Upper lobe of left lung (tissue), 6 donors: ENCODE results near the gene DNTT. TPM values are rescaled to one million over a fixed set of nuclear protein-coding genes. Genes with fewer than 3 reads are reported as not detected.

Experiments
- ATAC-seq, 2 donors: fragments of 200-7000 bp; cut with Tn5 transposase; one replicate each; pipeline ENCODE4 v1.9.1; 2022; ENCODE audit warnings: mild to moderate bottlenecking in 2 of 2, moderate library complexity in 2 of 2; ENCODE audit not compliant: low FRiP score in 2 of 2
- DNase-seq, 2 donors: peaks; one replicate each; pipeline ENCODE4 v3.0.0-alpha.2; 2019 to 2020
- H3K27ac ChIP-seq, 4 donors: fragments of 200-600 bp; sonication (generic); one replicate each; pipeline ENCODE4 v1.5.1; 2016 to 2019
- H3K27me3 ChIP-seq, 4 donors: fragments of 200-600 bp; sonication (generic); one replicate each; pipeline ENCODE4 v1.5.1; 2017 to 2019
- H3K36me3 ChIP-seq, 4 donors: fragments of 200-600 bp; sonication (generic); one replicate each; pipeline ENCODE4 v1.5.1; 2016 to 2019
- H3K4me1 ChIP-seq, 4 donors: fragments of 200-600 bp; sonication (generic); one replicate each; pipeline ENCODE4 v1.5.1; 2018 to 2019
- H3K4me3 ChIP-seq, 4 donors: fragments of 200-600 bp; sonication (generic); one replicate each; pipeline ENCODE4 v1.5.1; 2017 to 2019; ENCODE audit warnings: mild to moderate bottlenecking in 2 of 4, moderate library complexity in 1 of 4
- H3K9me3 ChIP-seq, 4 donors: fragments of 200-600 bp; sonication (generic); one replicate each; pipeline ENCODE4 v1.5.1; 2018 to 2019
- CTCF ChIP-seq, 6 experiments: fragments of 450-650 bp in 4 of 6; fragments of 200-600 bp in 2 of 6; sonication (generic) in 2 of 6; IDR thresholded peaks; one replicate each; pipeline ENCODE4 v1.5.1; 2016 to 2019; ENCODE audit warnings: antibody characterized with exemption in 6 of 6
- EP300 ChIP-seq, 4 donors: sonication (generic); formaldehyde crosslinking; IDR thresholded peaks; one replicate each; pipeline ENCODE4 v1.5.1; 2017; ENCODE audit warnings: antibody characterized with exemption in 4 of 4, control low read depth in 2 of 4
- POLR2A ChIP-seq, 4 donors: fragments of 450-650 bp; IDR thresholded peaks; one replicate each; pipeline ENCODE4 v1.5.1; 2016 to 2017; ENCODE audit warnings: antibody characterized with exemption in 4 of 4, mild to moderate bottlenecking in 2 of 4
- POLR2AphosphoS5 ChIP-seq, 2 donors: sonication (generic); formaldehyde crosslinking; IDR thresholded peaks; one replicate each; pipeline ENCODE4 v1.5.1; 2017; ENCODE audit warnings: antibody characterized with exemption in 2 of 2
- WGBS, 2 donors: methylation state at CpG; one replicate each; pipeline ENCODE4 v1.1.5; 2017 to 2018; 5-methylcytosine and 5-hydroxymethylcytosine counted together
- total RNA-seq, 6 donors: library from RNA; depleted of rRNA in 4 of 6; stranded (reverse); fragments of >200 nt in 4 of 6; gene quantifications; one replicate each; pipeline versions ENCODE4 v1.1.0 to v1.2.1, GENCODE V29; 2016 to 2021
- donor health status: DM: no; HTN: no; CAD: no; lungs with moderate emphysema.
- donor health status: DM: no; HTN: yes; CAD: no; lungs with severe emphysema.

DNTT gene
- total RNA-seq, 6 donors from 2014 or later, result not detected

DNA sequence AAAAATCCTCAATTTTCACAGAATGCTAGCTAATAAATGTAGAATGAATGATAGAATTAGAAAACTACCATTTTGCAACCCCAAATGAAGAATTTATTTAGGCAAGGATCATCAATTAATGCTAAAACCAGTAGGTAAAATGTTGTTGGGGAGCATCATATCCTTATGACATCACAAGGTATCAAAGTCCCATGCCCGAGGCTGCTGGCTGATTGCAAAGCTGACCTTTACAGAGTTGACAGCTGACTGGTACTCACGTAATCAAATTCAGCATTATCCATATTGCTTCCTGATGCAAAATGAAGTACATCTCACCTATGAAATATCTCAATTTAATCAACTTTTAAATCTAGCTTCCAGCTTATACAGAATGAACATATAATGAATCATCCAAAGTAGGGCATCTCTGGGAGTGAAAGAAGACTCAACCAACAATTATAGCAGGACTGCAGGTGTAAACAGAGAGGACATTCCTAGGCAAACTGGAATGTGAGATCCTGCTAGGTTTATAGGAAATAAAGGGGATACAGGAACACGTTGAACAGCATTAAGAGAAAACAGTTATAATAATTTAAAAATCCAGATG lies 22.7 kb upstream of the DNTT start:
- H3K4me1 ChIP-seq, result peaks cover 0 to 4% (median 0%) of the 10 kb centered on the region in 4 donors
- DNase-seq (no peak), ATAC-seq (no peak)
- WGBS, 2 donors, result 89 to 97% methylated on average over 3 of the region's 3 CpGs
- H3K36me3 ChIP-seq, result no peaks in the 10 kb centered on the region
- TF ChIP-seq POLR2AphosphoS5 (IDR thresholded peaks at IDR 0.05), result no peak
- TF ChIP-seq EP300 (IDR thresholded peaks at IDR 0.05), result no peak
- TF ChIP-seq POLR2A (IDR thresholded peaks at IDR 0.05), result no peak
- TF ChIP-seq CTCF (IDR thresholded peaks at IDR 0.05), result no peak
- no peak overlapping the region for H3K4me3 ChIP-seq
- no peak overlapping the region for H3K27ac ChIP-seq
- H3K9me3 ChIP-seq, result no peaks in the 10 kb centered on the region
- no peaks in the 10 kb centered on the region for H3K27me3 ChIP-seq

DNA sequence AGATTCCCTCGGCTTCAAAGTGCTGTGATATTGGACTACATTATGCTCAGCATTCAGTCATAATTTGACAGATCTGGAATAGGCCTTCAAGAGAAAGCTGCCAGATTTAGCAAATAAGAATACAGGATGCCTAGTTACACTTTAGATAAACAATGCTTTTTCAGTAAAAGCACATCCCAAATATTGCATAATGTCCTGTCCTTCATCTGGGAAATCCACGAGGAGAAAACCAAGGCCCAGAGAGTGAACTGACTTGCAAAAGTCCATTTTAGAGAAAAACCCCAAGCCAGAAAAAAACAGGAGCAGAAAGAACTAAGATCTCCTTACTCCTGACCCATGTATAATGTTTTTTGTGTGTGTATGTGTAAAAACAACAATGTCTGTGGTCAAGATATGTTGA lies 20.9 kb upstream of the DNTT start:
- DNase-seq (no peak), ATAC-seq (no peak)
- H3K36me3 ChIP-seq, result no peaks in the 10 kb centered on the region
- 41 to 52% methylated on average over 2 of the region's 2 CpGs for WGBS, 2 donors
- no peaks in the 10 kb centered on the region for H3K27me3 ChIP-seq
- no peak for TF ChIP-seq POLR2A (IDR thresholded peaks at IDR 0.05)
- no peak for TF ChIP-seq EP300 (IDR thresholded peaks at IDR 0.05)
- TF ChIP-seq POLR2AphosphoS5 (IDR thresholded peaks at IDR 0.05), result no peak
- no peak for TF ChIP-seq CTCF (IDR thresholded peaks at IDR 0.05)
- no peak overlapping the region for H3K27ac ChIP-seq
- H3K4me3 ChIP-seq, result no peak overlapping the region
- no peaks in the 10 kb centered on the region for H3K9me3 ChIP-seq
- peaks cover 4 to 14% (median 9%) of the 10 kb centered on the region in 4 donors for H3K4me1 ChIP-seq

GRCh38 chr10:96283756-96284155 lies 20.5 kb upstream of the DNTT start:
- no peak for ATAC-seq

DNA sequence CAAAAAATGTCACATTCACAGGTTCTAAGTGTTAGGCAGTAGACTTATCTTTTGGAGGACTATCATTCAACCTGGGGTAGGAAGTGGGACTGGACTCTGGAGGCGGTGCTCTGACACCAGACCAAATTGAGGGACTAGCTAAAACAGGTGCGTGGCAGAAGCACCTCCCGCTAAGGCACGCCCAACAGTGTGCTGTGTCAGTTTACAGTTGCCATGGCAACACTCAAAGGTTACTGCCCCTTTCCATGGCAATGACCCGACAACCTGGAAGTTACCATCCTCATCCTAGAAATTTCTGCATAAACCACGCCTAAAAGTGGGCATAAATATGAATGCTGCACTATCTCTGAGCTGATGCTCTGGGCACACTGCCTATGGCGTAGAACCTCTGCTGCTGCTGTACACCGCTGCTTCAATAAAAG lies 18.9 kb upstream of the DNTT start:
- TF ChIP-seq EP300 (IDR thresholded peaks at IDR 0.05) (no peak), POLR2AphosphoS5 (IDR thresholded peaks at IDR 0.05) (no peak), POLR2A (IDR thresholded peaks at IDR 0.05) (no peak), CTCF (IDR thresholded peaks at IDR 0.05) (no peak)
- Histone ChIP-seq H3K4me3 (no peak overlapping the region), H3K36me3 (no peaks in the 10 kb centered on the region), H3K27me3 (no peaks in the 10 kb centered on the region), H3K27ac (no peak overlapping the region), H3K4me1 (peaks cover 4 to 17% (median 9%) of the 10 kb centered on the region in 4 donors), H3K9me3 (no peaks in the 10 kb centered on the region)
- 88 to 94% methylated on average over 8 of the region's 8 CpGs for WGBS, 2 donors
- DNase-seq, result no peak
- ATAC-seq, result no peak

More at GRCh38 chr10:96283756-96284155, 20.5 kb upstream of the DNTT start:
- TF ChIP-seq POLR2A (IDR thresholded peaks at IDR 0.05) (no peak), POLR2AphosphoS5 (IDR thresholded peaks at IDR 0.05) (no peak), EP300 (IDR thresholded peaks at IDR 0.05) (no peak), CTCF (IDR thresholded peaks at IDR 0.05) (no peak)
- Histone ChIP-seq H3K27ac (no peak overlapping the region), H3K4me1 (peaks cover 4 to 17% (median 9%) of the 10 kb centered on the region in 4 donors), H3K4me3 (no peak overlapping the region), H3K27me3 (no peaks in the 10 kb centered on the region), H3K36me3 (no peaks in the 10 kb centered on the region), H3K9me3 (no peaks in the 10 kb centered on the region)
- 54 to 63% methylated on average over 6 of the region's 6 CpGs for WGBS, 2 donors
- DNase-seq, result no peak
